Amygdala (tissue), 56 donors: ENCODE data around the gene MRPL52.
"Not testable (repeated sequence)": the region's sequence is repeated elsewhere in the genome, so short reads cannot be mapped to it uniquely, and the experiment has no call there.

Experiments
- DNase-seq, 56 donors: peaks; one replicate each; lab custom pipeline; 2025; lab: John Stamatoyannopoulos, UW

MRPL52 gene

GRCh38 chr14:22850944-22851764 is 21.5 kb downstream of the MRPL52 start:
- DNase-seq, result peak in 39 of 56 donors; percentile 8 to 84 (median 56)

- DNase-seq, result not testable (repeated sequence)
These were observed 22.5 kb downstream of the MRPL52 start for GRCh38 chr14:22852178-22852577.

GRCh38 chr14:22852599-22852939 is 22.9 kb downstream of the MRPL52 start:
- no peak for DNase-seq

GRCh38 chr14:22852940-22853767 is 23.5 kb downstream of the MRPL52 start:
- peak in 52 of 56 donors; percentile 25 to 90 (median 62) for DNase-seq

- not testable (repeated sequence) for DNase-seq
These were observed 24.6 kb downstream of the MRPL52 start for GRCh38 chr14:22854296-22854695.

- no peak for DNase-seq
These were observed 25.5 kb downstream of the MRPL52 start for GRCh38 chr14:22854963-22855724.

GRCh38 chr14:22856428-22856827 is 26.7 kb downstream of the MRPL52 start:
- DNase-seq, result no peak

- DNase-seq, result not testable (repeated sequence)
These were observed 30.7 kb downstream of the MRPL52 start for GRCh38 chr14:22860377-22860776.

GRCh38 chr14:22861651-22862050 is 32.0 kb downstream of the MRPL52 start:
- DNase-seq, result no peak

GRCh38 chr14:22864979-22865378 is 35.3 kb downstream of the MRPL52 start:
- DNase-seq, result no peak

GRCh38 chr14:22865424-22866405 is 36.0 kb downstream of the MRPL52 start:
- DNase-seq, result no peak

GRCh38 chr14:22866874-22867273 is 37.2 kb downstream of the MRPL52 start:
- no peak for DNase-seq

- DNase-seq, result no peak
These were observed 41.1 kb downstream of the MRPL52 start for GRCh38 chr14:22870811-22871223.

- peak in 55 of 56 donors; percentile 31 to 94 (median 81) for DNase-seq
These were observed 41.7 kb downstream of the MRPL52 start, which contains the start of gene LRP10 for GRCh38 chr14:22871224-22872032. TSS of gene LRP10 (plus strand) at chr14:22871740. CDS start at chr14:22872304, 564 bp downstream.

- peak in 42 of 56 donors; percentile 24 to 84 (median 54) for DNase-seq
These were observed 42.5 kb downstream of the MRPL52 start for GRCh38 chr14:22872033-22872832.

GRCh38 chr14:22872833-22873520 is 43.3 kb downstream of the MRPL52 start:
- DNase-seq, result no peak
